Colonic mucosa (tissue), 4 donors: ENCODE data around the gene IL36A. TPM values are rescaled to one million over a fixed set of nuclear protein-coding genes. Genes with fewer than 3 reads are reported as not detected.

ENCODE experiments used
- DNase-seq: peaks from one replicate; pipeline ENCODE4 v3.0.0-alpha.2; 2020
- H3K27ac ChIP-seq: fragments of 200-600 bp; one replicate; pipeline ENCODE4 v1.8.0; 2021
- H3K27me3 ChIP-seq: fragments of 200-600 bp; one replicate; pipeline ENCODE4 v1.8.0; 2021
- H3K36me3 ChIP-seq: fragments of 200-600 bp; one replicate; pipeline ENCODE4 v1.8.0; 2021
- H3K4me1 ChIP-seq: fragments of 200-600 bp; one replicate; pipeline ENCODE4 v1.8.0; 2021; ENCODE audit warnings: mild to moderate bottlenecking
- H3K4me3 ChIP-seq: fragments of 200-600 bp; one replicate; pipeline ENCODE4 v1.8.0; 2021
- H3K9ac ChIP-seq, 2 donors: one replicate each; pipeline ENCODE4 v1.7.0; 2013; ENCODE audit warnings: control low read depth in 2 of 2, low read depth in 2 of 2, low read length in 2 of 2
- H3K9me3 ChIP-seq: fragments of 200-600 bp; one replicate; pipeline ENCODE4 v1.8.0; 2021
- intact Hi-C: fragments of 100-400 bp; cut with DNase I; formaldehyde crosslinking; loops from one replicate; pipeline ENCODE4 v1.14.1; 2022
- total RNA-seq, 2 donors: library from RNA; stranded (reverse); fragmentation: NEBNext Ultra II Directional in 1 of 2; extraction: Animal tissue kit (Norgen Biotek cat#: 25700) in 1 of 2; gene quantifications; one replicate each; pipeline ENCODE4 v1.2.1, GENCODE V29; 2021
- TF ChIP-seq, protein P1 (sequence below): fragments of 200-600 bp; IDR thresholded peaks from one replicate; pipeline ENCODE4 v1.8.0; 2022; ENCODE audit warnings: antibody characterized with exemption, mild to moderate bottlenecking
- donor health status: healthy.
- donor health status: DM: no; HTN: no; CAD: no.
- donor health status: DM: no; HTN: no; CAD: no.

The IL36A gene
- total RNA-seq, 2 donors from 2014 or later, result not detected

DNA sequence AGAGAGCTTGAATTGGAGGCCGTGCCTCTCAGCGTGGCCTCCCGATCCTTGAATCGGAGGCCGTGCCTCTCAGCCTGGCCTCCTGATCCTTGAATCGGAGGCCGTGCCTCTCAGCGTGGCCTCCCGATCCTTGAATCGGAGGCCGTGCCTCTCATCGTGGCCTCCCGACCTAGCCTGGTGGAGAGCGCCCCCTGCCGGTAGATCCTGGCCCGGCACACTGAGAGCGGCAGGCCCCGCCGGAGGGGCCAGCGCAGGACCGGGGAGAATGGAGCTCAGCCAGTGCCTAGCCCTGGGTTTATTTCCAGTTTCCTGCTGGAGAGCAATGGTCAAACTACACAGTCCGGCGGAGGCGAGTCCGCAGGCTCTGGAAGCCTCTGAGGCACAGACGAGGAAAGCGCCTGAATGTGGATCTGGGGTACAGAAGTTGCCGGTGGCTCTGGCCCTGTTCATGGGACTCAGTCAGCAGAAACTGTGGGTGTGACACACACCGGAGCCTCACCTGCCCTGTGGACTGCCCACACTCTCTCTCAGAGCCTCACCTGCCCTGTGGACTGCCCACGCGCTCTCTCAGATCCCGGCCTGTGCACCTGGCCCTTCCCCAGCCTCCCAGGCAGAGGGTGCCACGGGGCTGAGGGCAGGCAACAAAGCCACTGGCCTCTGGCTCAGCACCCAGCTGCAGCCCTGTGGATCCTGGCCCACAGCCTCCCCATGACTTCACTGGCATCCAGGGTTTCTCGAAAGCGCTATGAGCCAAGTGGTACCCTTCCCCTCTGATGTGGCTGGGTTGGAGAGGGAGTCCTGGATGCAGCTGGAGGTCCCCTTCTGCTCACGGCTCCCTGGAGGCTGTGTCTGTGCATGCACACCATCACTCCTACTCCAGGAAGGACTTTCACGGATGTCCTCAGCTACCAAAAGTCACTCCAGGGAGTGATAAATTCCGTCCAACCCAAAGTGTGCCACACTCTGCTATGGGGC, 45.9 kb downstream of the IL36A start:
- H3K27ac ChIP-seq, result no peak overlapping the region
- DNase-seq, result no peak
- H3K4me3 ChIP-seq, result no peak overlapping the region
- H3K9ac ChIP-seq, result no peak overlapping the region
- TF ChIP-seq, protein P1, sequence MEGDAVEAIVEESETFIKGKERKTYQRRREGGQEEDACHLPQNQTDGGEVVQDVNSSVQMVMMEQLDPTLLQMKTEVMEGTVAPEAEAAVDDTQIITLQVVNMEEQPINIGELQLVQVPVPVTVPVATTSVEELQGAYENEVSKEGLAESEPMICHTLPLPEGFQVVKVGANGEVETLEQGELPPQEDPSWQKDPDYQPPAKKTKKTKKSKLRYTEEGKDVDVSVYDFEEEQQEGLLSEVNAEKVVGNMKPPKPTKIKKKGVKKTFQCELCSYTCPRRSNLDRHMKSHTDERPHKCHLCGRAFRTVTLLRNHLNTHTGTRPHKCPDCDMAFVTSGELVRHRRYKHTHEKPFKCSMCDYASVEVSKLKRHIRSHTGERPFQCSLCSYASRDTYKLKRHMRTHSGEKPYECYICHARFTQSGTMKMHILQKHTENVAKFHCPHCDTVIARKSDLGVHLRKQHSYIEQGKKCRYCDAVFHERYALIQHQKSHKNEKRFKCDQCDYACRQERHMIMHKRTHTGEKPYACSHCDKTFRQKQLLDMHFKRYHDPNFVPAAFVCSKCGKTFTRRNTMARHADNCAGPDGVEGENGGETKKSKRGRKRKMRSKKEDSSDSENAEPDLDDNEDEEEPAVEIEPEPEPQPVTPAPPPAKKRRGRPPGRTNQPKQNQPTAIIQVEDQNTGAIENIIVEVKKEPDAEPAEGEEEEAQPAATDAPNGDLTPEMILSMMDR, result no peak
- intact Hi-C loops, result no loop called here
- H3K4me1 ChIP-seq, result no peaks in the 10 kb centered on the region
- no peaks in the 10 kb centered on the region for H3K27me3 ChIP-seq
- no peaks in the 10 kb centered on the region for H3K36me3 ChIP-seq
- H3K9me3 ChIP-seq, result no peaks in the 10 kb centered on the region

DNA sequence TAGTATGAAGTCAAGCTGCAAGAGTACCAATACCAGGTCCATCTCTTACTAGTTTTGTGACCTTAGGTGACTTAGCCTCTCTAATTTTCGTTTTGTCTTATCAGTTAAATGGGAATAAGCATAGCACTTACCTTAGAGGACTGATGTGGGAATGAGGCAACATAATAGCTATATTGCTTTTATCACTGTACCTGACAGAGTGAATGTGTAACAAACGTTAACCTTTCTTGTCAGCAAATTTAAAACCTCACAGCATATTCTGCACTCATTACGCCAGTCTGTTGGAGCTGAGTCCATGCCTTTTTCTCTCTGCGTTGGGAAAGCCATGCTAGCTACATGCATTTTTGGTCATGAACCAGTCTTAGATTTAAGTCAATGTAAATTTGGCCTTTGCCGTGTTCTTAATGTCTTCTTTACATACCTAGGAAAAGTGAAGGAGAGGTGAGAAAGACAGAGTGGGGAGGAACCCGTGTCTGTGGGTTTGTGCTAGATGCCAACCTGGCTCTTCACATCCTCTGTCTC, 47.2 kb downstream of the IL36A start, which contains the start of gene IL36B:
IL36B (minus strand) TSS at position 472 of the 522 bp plus-strand sequence.
- intact Hi-C loops, result no loop called here

DNA sequence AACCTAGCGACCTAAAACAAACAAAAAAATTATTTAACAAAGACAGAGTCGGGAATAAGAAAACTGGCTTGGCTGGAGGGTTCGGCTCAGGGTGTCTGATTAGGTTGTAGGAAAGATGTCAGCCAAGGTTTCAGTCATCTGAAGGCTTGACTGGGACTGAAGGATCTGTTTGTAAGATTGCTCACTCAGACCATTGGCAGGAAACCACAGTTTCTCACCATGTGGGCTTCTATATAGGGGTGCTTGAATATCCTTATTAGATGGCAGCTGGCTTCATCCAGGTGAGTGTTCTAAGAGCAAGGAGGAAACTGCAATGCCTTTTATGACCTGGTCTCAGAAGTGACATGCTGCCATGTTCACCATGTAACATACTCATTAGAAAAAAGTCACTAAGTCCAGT, 48.4 kb downstream of the IL36A start:
- H3K27ac ChIP-seq, result no peak overlapping the region
- H3K9ac ChIP-seq, result no peak overlapping the region
- no peaks in the 10 kb centered on the region for H3K4me1 ChIP-seq
- TF ChIP-seq, protein P1, result no peak
- peak; percentile 4 for DNase-seq
- no peaks in the 10 kb centered on the region for H3K9me3 ChIP-seq
- no peaks in the 10 kb centered on the region for H3K36me3 ChIP-seq
- no peaks in the 10 kb centered on the region for H3K27me3 ChIP-seq
- H3K4me3 ChIP-seq, result no peak overlapping the region
- intact Hi-C loops, result no loop called here

More for the DNA sequence above, 47.2 kb downstream of the IL36A start, which contains the start of gene IL36B:
- H3K4me3 ChIP-seq, result no peak within 1 kb of the TSS
- DNase-seq, result no peak
- no peak within 1 kb of the TSS for H3K27ac ChIP-seq
- H3K27me3 ChIP-seq, result no peaks in the 10 kb centered on the region
- H3K36me3 ChIP-seq, result no peaks in the 10 kb centered on the region
- no peaks in the 10 kb centered on the region for H3K9me3 ChIP-seq
- TF ChIP-seq, protein P1, result no peak
- no peaks in the 10 kb centered on the region for H3K4me1 ChIP-seq
- H3K9ac ChIP-seq, result no peak within 1 kb of the TSS

DNA sequence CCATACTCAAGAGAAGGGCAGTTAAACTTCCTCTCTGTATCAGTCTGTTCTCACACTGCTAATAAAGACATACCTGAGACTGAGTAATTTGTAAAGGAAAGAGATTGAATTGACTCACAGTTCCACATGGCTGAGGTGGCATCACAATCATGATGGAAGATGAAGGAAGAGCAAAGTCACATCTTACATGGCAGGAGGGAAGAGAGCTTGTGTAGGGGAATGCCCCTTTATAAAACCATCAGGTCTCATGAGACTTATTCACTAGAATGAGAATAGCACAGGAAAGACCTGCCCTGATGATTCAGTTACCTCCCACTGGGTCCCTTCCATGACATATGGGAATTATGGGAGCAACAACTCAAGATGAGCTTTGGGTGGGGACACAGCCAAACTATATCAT, 48.8 kb downstream of the IL36A start:
- Histone ChIP-seq H3K4me3 (no peak overlapping the region), H3K4me1 (no peaks in the 10 kb centered on the region), H3K27ac (no peak overlapping the region), H3K9me3 (no peaks in the 10 kb centered on the region), H3K9ac (no peak overlapping the region), H3K36me3 (no peaks in the 10 kb centered on the region), H3K27me3 (no peaks in the 10 kb centered on the region)
- TF ChIP-seq, protein P1, result no peak
- intact Hi-C loops, result no loop called here
- no peak for DNase-seq

DNA sequence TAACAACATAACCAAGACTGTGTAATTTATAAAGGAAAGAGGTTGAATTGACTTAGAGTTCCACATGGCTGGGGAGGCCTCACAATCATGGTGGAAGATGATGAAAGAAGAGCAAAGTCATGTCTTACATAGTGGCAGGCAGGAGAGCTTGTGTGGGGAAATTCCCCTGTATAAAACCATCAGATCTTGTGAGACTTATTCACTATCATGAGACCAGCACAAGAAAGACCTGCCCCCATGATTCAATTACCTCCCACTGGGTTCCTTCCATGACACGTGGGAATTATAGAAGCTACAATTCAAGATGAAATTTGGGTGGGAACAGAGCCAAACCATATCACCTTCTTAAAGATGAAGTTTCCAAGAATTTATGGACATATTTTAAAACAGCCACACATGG, 51.3 kb downstream of the IL36A start:
- no peaks in the 10 kb centered on the region for H3K9me3 ChIP-seq
- no peak overlapping the region for H3K27ac ChIP-seq
- no peaks in the 10 kb centered on the region for H3K4me1 ChIP-seq
- TF ChIP-seq, protein P1, result no peak
- H3K27me3 ChIP-seq, result no peaks in the 10 kb centered on the region
- no peaks in the 10 kb centered on the region for H3K36me3 ChIP-seq
- intact Hi-C loops, result no loop called here
- no peak overlapping the region for H3K9ac ChIP-seq
- DNase-seq, result peak; percentile 0
- H3K4me3 ChIP-seq, result no peak overlapping the region
